ENCODE measurements around the gene CACNA1H. TPM values are rescaled to one million over a fixed set of nuclear protein-coding genes. Genes with fewer than 3 reads are reported as not detected.
"Not testable (repeated sequence)": the region's sequence is repeated elsewhere in the genome, so short reads cannot be mapped to it uniquely, and the experiment has no call there.

Gene CACNA1H
- polyA plus RNA-seq, 1 experiment: 0.37 TPM

- CTCF ChIA-PET: no interaction called here
- Histone ChIP-seq H3K36me3 (ENCODE audit: control insufficient read depth, insufficient read depth, low read length) (no peaks in the 10 kb centered on the region), H3K4me3 (ENCODE audit: low read depth, low read length) (no peak overlapping the region), H3K27me3 (ENCODE audit: control insufficient read depth, insufficient read depth, low read length) (0 out of 2 replicates have a peak, but pooled peaks cover 2% of the 10 kb centered on the region)
- no peak for TF ChIP-seq CTCF (IDR thresholded peaks at IDR 0.05; ENCODE audit: insufficient read depth, low read depth, low read length)
- POLR2A ChIA-PET: no interaction called here
- no peak for DNase-seq (ENCODE audit: low read depth)
These were observed 70.7 kb downstream of the CACNA1H start for GRCh38 chr16:1223355-1224214.

DNA sequence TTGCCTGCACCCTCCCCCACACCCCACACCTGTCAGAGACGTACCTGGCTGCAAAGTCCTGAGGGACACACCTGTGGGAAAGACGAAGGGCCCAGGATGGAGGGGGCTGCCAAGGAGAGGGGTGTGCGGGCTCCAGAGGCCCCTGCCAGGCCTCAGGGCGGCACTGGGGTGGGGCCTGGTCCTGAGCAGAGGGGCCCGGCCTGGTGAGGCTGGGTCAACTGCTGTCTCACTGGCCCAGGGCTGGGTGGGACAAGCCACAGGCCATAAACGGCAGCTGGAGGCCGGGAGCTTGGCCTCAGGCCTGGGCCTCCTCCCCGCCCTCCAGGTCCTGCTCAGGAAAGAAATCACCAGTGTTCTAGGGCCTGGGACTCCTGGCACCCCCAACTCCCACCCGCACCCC lies 71.7 kb downstream of the CACNA1H start:
- TF ChIP-seq CTCF (IDR thresholded peaks at IDR 0.05; ENCODE audit: insufficient read depth, low read depth, low read length): no peak
- H3K27me3 ChIP-seq (ENCODE audit: control insufficient read depth, insufficient read depth, low read length): 0 out of 2 replicates have a peak, but pooled peaks cover 2% of the 10 kb centered on the region
- H3K4me3 ChIP-seq (ENCODE audit: low read depth, low read length): no peak overlapping the region
- CTCF ChIA-PET: no interaction called here
- POLR2A ChIA-PET: no interaction called here
- H3K36me3 ChIP-seq (ENCODE audit: control insufficient read depth, insufficient read depth, low read length): no peaks in the 10 kb centered on the region
- DNase-seq (ENCODE audit: low read depth): no peak

DNA sequence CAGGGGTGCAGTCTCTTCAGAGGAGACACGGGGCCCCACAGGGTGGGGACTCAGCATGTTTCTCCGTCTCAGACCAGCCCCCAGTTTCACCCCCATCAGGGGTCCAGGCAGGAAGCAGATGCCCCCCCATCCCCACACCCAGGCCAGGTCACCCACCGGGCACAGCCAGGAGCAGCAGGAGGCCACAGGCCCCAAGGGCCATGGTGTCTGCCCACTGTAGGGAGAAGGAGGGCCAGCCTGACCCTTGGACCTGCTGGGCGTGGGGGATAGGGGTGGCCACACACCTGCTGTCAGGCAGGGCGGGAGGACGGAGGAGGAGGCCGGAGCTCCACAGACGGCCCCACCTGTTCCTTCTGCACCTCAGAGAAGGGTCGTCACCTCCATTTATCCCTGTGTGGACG lies 72.1 kb downstream of the CACNA1H start, which contains the start of gene TPSG1:
Gene TPSG1 (minus strand): TSS at position 218 of the 401 bp plus-strand sequence. CDS start 16 bp downstream, at position 202.
- Histone ChIP-seq H3K36me3 (ENCODE audit: control insufficient read depth, insufficient read depth, low read length) (no peaks in the 10 kb centered on the region), H3K27me3 (ENCODE audit: control insufficient read depth, insufficient read depth, low read length) (0 out of 2 replicates have a peak, but pooled peaks cover 2% of the 10 kb centered on the region), H3K4me3 (ENCODE audit: low read depth, low read length) (no peak within 1 kb of the TSS)
- ChIA-PET POLR2A (no interaction called here), CTCF (no interaction called here)
- no peak for TF ChIP-seq CTCF (IDR thresholded peaks at IDR 0.05; ENCODE audit: insufficient read depth, low read depth, low read length)
- DNase-seq (ENCODE audit: low read depth): no peak

- POLR2A ChIA-PET; CTCF ChIA-PET; H3K27me3 ChIP-seq (ENCODE audit: control insufficient read depth, insufficient read depth, low read length); DNase-seq (ENCODE audit: low read depth); H3K4me3 ChIP-seq (ENCODE audit: low read depth, low read length); H3K36me3 ChIP-seq (ENCODE audit: control insufficient read depth, insufficient read depth, low read length): not testable (repeated sequence)
These were observed 72.9 kb downstream of the CACNA1H start for GRCh38 chr16:1225728-1226311.

DNA sequence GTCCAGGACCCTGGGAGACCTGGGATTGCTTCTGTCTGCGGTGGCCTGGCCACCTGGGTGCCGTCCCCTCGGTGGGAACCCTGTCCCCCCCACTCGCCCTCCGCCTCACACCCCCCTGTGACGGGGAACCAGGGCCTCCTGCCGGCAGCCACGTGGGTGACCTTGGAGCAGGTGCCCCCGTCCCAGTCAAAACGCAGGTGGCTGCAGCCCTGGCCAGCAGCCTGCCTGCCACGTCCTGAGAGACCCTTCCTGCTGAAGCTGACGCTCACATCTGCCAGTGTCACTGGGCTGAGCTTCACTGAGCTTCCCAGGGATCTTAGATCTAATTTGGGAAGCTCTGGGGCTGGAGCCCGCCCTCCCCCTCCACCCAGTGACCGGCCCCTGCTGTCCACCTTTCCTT lies 73.8 kb downstream of the CACNA1H start:
- POLR2A ChIA-PET; CTCF ChIA-PET; H3K36me3 ChIP-seq (ENCODE audit: control insufficient read depth, insufficient read depth, low read length); H3K4me3 ChIP-seq (ENCODE audit: low read depth, low read length); H3K27me3 ChIP-seq (ENCODE audit: control insufficient read depth, insufficient read depth, low read length); DNase-seq (ENCODE audit: low read depth): not testable (repeated sequence)

GRCh38 chr16:1228227-1228626 lies 75.3 kb downstream of the CACNA1H start:
- H3K4me3 ChIP-seq (ENCODE audit: low read depth, low read length); H3K27me3 ChIP-seq (ENCODE audit: control insufficient read depth, insufficient read depth, low read length); H3K36me3 ChIP-seq (ENCODE audit: control insufficient read depth, insufficient read depth, low read length); POLR2A ChIA-PET; CTCF ChIA-PET; DNase-seq (ENCODE audit: low read depth): not testable (repeated sequence)

DNA sequence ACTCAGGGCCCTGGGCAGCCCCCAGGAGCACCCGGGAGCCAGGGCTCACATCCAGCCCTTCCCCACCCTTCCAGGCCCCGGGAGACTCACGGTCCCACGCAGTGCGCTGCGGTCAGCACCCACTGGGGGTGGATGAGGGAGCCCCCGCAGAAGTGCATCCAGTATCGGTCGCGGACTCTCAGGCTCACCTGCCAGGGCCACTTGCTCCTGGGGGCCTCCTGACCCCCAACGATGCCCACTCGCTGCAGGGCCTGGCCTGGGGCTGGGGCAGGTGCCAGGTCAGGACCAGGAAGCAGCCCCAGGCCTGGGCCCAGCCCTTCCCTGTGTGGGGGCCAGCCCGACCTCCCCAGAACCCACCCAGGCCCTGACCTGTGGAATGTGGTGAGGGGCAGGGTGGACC lies 76.6 kb downstream of the CACNA1H start:
- CTCF ChIA-PET; H3K4me3 ChIP-seq (ENCODE audit: low read depth, low read length); DNase-seq (ENCODE audit: low read depth); H3K36me3 ChIP-seq (ENCODE audit: control insufficient read depth, insufficient read depth, low read length); H3K27me3 ChIP-seq (ENCODE audit: control insufficient read depth, insufficient read depth, low read length); POLR2A ChIA-PET: not testable (repeated sequence)

- CTCF ChIA-PET; DNase-seq (ENCODE audit: low read depth); H3K36me3 ChIP-seq (ENCODE audit: control insufficient read depth, insufficient read depth, low read length); POLR2A ChIA-PET; H3K4me3 ChIP-seq (ENCODE audit: low read depth, low read length); H3K27me3 ChIP-seq (ENCODE audit: control insufficient read depth, insufficient read depth, low read length): not testable (repeated sequence)
These were observed 77.2 kb downstream of the CACNA1H start, which contains the start of gene TPSB2 for GRCh38 chr16:1230084-1230470. Gene TPSB2 (minus strand): TSS chr16:1230184. CDS start chr16:1229951, 233 bp downstream.

DNA sequence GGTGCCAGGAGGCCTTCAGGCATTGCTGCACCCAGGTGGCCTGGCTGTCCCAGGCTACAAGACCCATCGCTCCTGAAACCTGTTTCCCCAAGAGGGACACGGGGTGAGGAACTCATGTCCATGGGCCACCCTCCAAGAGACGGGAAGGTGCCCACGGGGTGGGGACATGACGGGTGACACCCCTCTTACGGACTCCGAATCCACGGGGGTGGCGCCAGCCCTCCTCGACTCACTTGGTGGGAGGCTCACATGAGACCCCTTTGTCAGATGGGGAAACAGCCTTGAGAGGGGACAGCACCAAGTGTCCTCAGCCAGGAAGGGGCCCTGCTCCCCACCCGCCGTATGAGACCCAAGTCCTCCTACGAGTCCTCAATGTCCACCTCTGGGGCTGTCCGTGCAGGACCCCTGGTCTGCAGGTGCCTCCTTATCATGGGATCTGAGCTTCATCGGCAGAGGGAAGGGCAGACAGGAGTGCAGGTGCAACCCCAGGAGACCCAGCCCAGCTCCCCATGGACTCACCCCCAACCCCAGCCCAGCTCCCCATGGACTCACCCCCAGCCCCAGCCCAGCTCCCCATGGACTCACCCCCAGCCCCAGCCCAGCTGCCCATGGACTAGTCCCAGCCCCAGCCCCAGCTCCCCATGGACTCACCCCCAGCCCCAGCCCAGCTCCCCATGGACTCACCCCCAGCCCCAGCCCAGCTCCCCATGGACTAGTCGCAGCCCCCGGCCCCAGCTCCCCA lies 77.7 kb downstream of the CACNA1H start:
- H3K36me3 ChIP-seq (ENCODE audit: control insufficient read depth, insufficient read depth, low read length): not testable (repeated sequence)

More for the DNA sequence above, 77.7 kb downstream of the CACNA1H start:
- CTCF ChIA-PET; POLR2A ChIA-PET; H3K4me3 ChIP-seq (ENCODE audit: low read depth, low read length); DNase-seq (ENCODE audit: low read depth); H3K27me3 ChIP-seq (ENCODE audit: control insufficient read depth, insufficient read depth, low read length): not testable (repeated sequence)
